Lower leg skin (tissue), 3 donors: ENCODE data around the gene MRPL32.

Experiments
- POLR2A ChIP-seq, 2 donors: fragments of 450-650 bp; IDR thresholded peaks; one replicate each; pipeline ENCODE4 v1.6.1; 2016 to 2017; ENCODE audit warnings: antibody characterized with exemption in 2 of 2, mild to moderate bottlenecking in 1 of 2, moderate library complexity in 1 of 2
- TF ChIP-seq, protein P1 (sequence below), 3 donors: fragments of 450-650 bp; IDR thresholded peaks; one replicate each; pipeline ENCODE4 v1.5.1; 2016; ENCODE audit warnings: antibody characterized with exemption in 3 of 3, mild to moderate bottlenecking in 3 of 3, moderate library complexity in 2 of 3

DNA sequence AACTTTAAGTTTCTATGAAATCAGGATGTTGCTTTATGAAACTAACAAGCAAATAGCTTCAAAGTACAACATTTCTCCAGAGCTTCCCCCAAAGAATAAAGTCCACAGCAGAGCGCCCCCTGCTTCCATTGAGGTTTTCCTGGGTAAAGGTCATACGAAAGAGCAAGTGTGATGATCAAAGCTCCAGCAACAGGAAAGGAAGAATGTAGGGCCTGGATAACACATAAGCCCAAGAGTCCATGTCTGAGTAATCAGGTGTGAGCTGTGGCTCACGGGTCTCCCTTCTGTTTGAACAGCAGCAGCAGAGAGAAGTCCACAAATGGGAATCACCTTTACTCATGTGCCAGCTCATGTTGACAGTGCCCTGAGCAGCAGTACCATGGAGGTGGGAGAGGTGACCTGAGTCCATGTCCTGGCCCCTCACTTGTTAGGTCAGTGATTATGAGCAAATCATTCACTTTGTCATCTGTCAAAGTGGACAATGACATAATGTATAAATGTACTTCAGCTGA is 50.5 kb downstream of the MRPL32 start:
- TF ChIP-seq POLR2A (IDR thresholded peaks at IDR 0.05) = no peak
- TF ChIP-seq, protein P1, sequence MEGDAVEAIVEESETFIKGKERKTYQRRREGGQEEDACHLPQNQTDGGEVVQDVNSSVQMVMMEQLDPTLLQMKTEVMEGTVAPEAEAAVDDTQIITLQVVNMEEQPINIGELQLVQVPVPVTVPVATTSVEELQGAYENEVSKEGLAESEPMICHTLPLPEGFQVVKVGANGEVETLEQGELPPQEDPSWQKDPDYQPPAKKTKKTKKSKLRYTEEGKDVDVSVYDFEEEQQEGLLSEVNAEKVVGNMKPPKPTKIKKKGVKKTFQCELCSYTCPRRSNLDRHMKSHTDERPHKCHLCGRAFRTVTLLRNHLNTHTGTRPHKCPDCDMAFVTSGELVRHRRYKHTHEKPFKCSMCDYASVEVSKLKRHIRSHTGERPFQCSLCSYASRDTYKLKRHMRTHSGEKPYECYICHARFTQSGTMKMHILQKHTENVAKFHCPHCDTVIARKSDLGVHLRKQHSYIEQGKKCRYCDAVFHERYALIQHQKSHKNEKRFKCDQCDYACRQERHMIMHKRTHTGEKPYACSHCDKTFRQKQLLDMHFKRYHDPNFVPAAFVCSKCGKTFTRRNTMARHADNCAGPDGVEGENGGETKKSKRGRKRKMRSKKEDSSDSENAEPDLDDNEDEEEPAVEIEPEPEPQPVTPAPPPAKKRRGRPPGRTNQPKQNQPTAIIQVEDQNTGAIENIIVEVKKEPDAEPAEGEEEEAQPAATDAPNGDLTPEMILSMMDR (IDR thresholded peaks at IDR 0.05) = no peak
